ENCODE data around the gene EXOC4. TPM values are rescaled to one million over a fixed set of nuclear protein-coding genes. Genes with fewer than 3 reads are reported as not detected.

EXOC4 gene
- total RNA-seq, 1 experiment from 2014 or later: 91.9 TPM

- no TSS peak for BruUV-seq (replicated peaks)
- no peak for TF ChIP-seq CTCF (IDR thresholded peaks at IDR 0.05; ENCODE audit: unreplicated experiment)
- H3K36me3 Mint-ChIP-seq (ENCODE audit: insufficient read depth, unreplicated experiment): no peaks in the 10 kb centered on the region
- no peaks in the 10 kb centered on the region for H3K27me3 Mint-ChIP-seq (ENCODE audit: unreplicated experiment)
- H3K4me3 Mint-ChIP-seq (ENCODE audit: low read depth, unreplicated experiment): no peak overlapping the region
- DNase-seq: no peak
- intact Hi-C loops (cut with micrococcal nuclease; ENCODE audit: unreplicated experiment): no loop called here
- peaks cover 7% of the 10 kb centered on the region for H3K4me1 Mint-ChIP-seq (ENCODE audit: low read depth, unreplicated experiment)
- CTCF ChIA-PET: no interaction called here
- H3K27ac Mint-ChIP-seq (ENCODE audit: unreplicated experiment): no peak overlapping the region
- H3K9me3 Mint-ChIP-seq (ENCODE audit: low read depth, unreplicated experiment): no peaks in the 10 kb centered on the region
These were observed 264.9 kb downstream of the EXOC4 start for GRCh38 chr7:133517766-133518165.

- Mint-ChIP-seq H3K27ac (ENCODE audit: unreplicated experiment) (no peak overlapping the region), H3K36me3 (ENCODE audit: insufficient read depth, unreplicated experiment) (no peaks in the 10 kb centered on the region), H3K27me3 (ENCODE audit: unreplicated experiment) (no peaks in the 10 kb centered on the region), H3K4me1 (ENCODE audit: low read depth, unreplicated experiment) (peaks cover 2% of the 10 kb centered on the region), H3K4me3 (ENCODE audit: low read depth, unreplicated experiment) (no peak overlapping the region), H3K9me3 (ENCODE audit: low read depth, unreplicated experiment) (no peaks in the 10 kb centered on the region)
- CTCF ChIA-PET: no interaction called here
- intact Hi-C loops (cut with micrococcal nuclease; ENCODE audit: unreplicated experiment): no loop called here
- BruUV-seq (replicated peaks): no TSS peak
- no peak for DNase-seq
- no peak for TF ChIP-seq CTCF (IDR thresholded peaks at IDR 0.05; ENCODE audit: unreplicated experiment)
These were observed 265.8 kb downstream of the EXOC4 start for GRCh38 chr7:133518718-133519117.

GRCh38 chr7:133520248-133520647 is 267.4 kb downstream of the EXOC4 start:
- BruUV-seq (replicated peaks): no TSS peak
- no peaks in the 10 kb centered on the region for H3K4me1 Mint-ChIP-seq (ENCODE audit: low read depth, unreplicated experiment)
- no peak for DNase-seq
- no peaks in the 10 kb centered on the region for H3K27me3 Mint-ChIP-seq (ENCODE audit: unreplicated experiment)
- intact Hi-C loops (cut with micrococcal nuclease; ENCODE audit: unreplicated experiment): no loop called here
- no peak for TF ChIP-seq CTCF (IDR thresholded peaks at IDR 0.05; ENCODE audit: unreplicated experiment)
- H3K9me3 Mint-ChIP-seq (ENCODE audit: low read depth, unreplicated experiment): no peaks in the 10 kb centered on the region
- H3K4me3 Mint-ChIP-seq (ENCODE audit: low read depth, unreplicated experiment): no peak overlapping the region
- CTCF ChIA-PET: no interaction called here
- no peak overlapping the region for H3K27ac Mint-ChIP-seq (ENCODE audit: unreplicated experiment)
- no peaks in the 10 kb centered on the region for H3K36me3 Mint-ChIP-seq (ENCODE audit: insufficient read depth, unreplicated experiment)

- DNase-seq: no peak
- no peak for TF ChIP-seq CTCF (IDR thresholded peaks at IDR 0.05; ENCODE audit: unreplicated experiment)
These were observed 269.6 kb downstream of the EXOC4 start for GRCh38 chr7:133522501-133522900.

More at GRCh38 chr7:133522501-133522900, 269.6 kb downstream of the EXOC4 start:
- CTCF ChIA-PET: no interaction called here
- Mint-ChIP-seq H3K27me3 (ENCODE audit: unreplicated experiment) (no peaks in the 10 kb centered on the region), H3K4me3 (ENCODE audit: low read depth, unreplicated experiment) (no peak overlapping the region), H3K9me3 (ENCODE audit: low read depth, unreplicated experiment) (no peaks in the 10 kb centered on the region), H3K4me1 (ENCODE audit: low read depth, unreplicated experiment) (no peaks in the 10 kb centered on the region), H3K36me3 (ENCODE audit: insufficient read depth, unreplicated experiment) (no peaks in the 10 kb centered on the region), H3K27ac (ENCODE audit: unreplicated experiment) (no peak overlapping the region)
- no TSS peak for BruUV-seq (replicated peaks)
- intact Hi-C loops (cut with micrococcal nuclease; ENCODE audit: unreplicated experiment): no loop called here

Data from Calu3 (cell line).